A549 (cell line): ENCODE data around the gene SRGAP3. TPM values are rescaled to one million over a fixed set of nuclear protein-coding genes. Genes with fewer than 3 reads are reported as not detected.

Source experiments
- ATAC-seq, 2 experiments: fragments of 200-7000 bp in 1 of 2; fragments of >200 bp in 1 of 2; cut with Nextera tagmentation in 1 of 2; cut with Tn5 transposase in 1 of 2; 3 replicates each; pipeline versions ENCODE4 v1.8.0 to v1.9.1; 2018 to 2020; ENCODE audit warnings: mild to moderate bottlenecking in 1 of 2, moderate library complexity in 1 of 2
- CTCF ChIA-PET: fragments of 300-600 bp; sonication (Branson Sonifier 250); formaldehyde crosslinking; extraction: SDS; loops from one replicate; lab custom pipeline; 2021; ENCODE audit warnings: antibody characterized with exemption, inconsistent platforms; lab: Yijun Ruan, JAX
- POLR2A ChIA-PET: fragments of 350-600 bp; formaldehyde crosslinking; extraction: SDS; loops from one replicate; lab custom pipeline; 2021; ENCODE audit warnings: antibody characterized with exemption, inconsistent platforms; lab: Yijun Ruan, JAX
- DNase-seq, 2 experiments: peaks; one replicate each; pipeline versions ENCODE4 v3.0.0 to v3.0.0-alpha.2; 2011 to 2016; ENCODE audit warnings: low read depth in 1 of 2, low spot score in 1 of 2
- FAIRE-seq: peaks from 2 replicates; lab custom pipeline; 2011; peaks lifted over from hg19 to GRCh38; lab: Jason Lieb, UNC
- H3K27ac ChIP-seq, 2 experiments: fragments of >200 bp; sonication (Bioruptor Twin); formaldehyde crosslinking; 3 replicates each; pipeline ENCODE4 v1.5.1; 2016 to 2017
- H3K4me1 ChIP-seq: fragments of >200 bp; sonication (Bioruptor Twin); formaldehyde crosslinking; 3 replicates; pipeline ENCODE4 v1.6.1; 2016
- H3K4me2 ChIP-seq: fragments of >200 bp; sonication (Bioruptor Twin); formaldehyde crosslinking; 3 replicates; pipeline ENCODE4 v1.6.1; 2016
- H3K4me3 ChIP-seq: fragments of >200 bp; sonication (Bioruptor Twin); formaldehyde crosslinking; 3 replicates; pipeline ENCODE4 v1.5.1; 2016
- H3K9me3 ChIP-seq: fragments of >200 bp; sonication (Bioruptor Twin); formaldehyde crosslinking; 3 replicates; pipeline ENCODE4 v1.6.1; 2016
- BHLHE40 ChIP-seq: IDR thresholded peaks from 2 replicates; pipeline ENCODE4 v1.6.1; 2012; ENCODE audit warnings: low read depth, low read length, inconsistent platforms
- CBX2 ChIP-seq: fragments of 200-600 bp; sonication (generic); IDR thresholded peaks from 2 replicates; pipeline ENCODE4 v1.6.1; 2016; ENCODE audit warnings: low read depth, mild to moderate bottlenecking, borderline replicate concordance
- CEBPB ChIP-seq, 2 experiments: fragments of >200 bp in 1 of 2; sonication (Bioruptor Twin) in 1 of 2; formaldehyde crosslinking in 1 of 2; IDR thresholded peaks; 2 replicates each; pipeline ENCODE4 v1.6.1; 2012 to 2016
- CHD4 ChIP-seq: fragments of 200-600 bp; sonication (generic); IDR thresholded peaks from 2 replicates; pipeline ENCODE4 v1.6.1; 2016; ENCODE audit warnings: antibody characterized with exemption, mild to moderate bottlenecking, borderline replicate concordance
- E2F6 ChIP-seq: IDR thresholded peaks from 2 replicates; pipeline ENCODE4 v1.6.1; 2012; ENCODE audit warnings: low read depth, borderline replicate concordance
- EHF ChIP-seq: fragments of 250-450 bp; sonication (Bioruptor Pico); IDR thresholded peaks from 2 replicates; pipeline ENCODE4 v1.5.0; 2020; ENCODE audit warnings: mild to moderate bottlenecking
- EHMT2 ChIP-seq: fragments of 200-600 bp; sonication (generic); IDR thresholded peaks from 2 replicates; pipeline ENCODE4 v1.6.1; 2016; ENCODE audit warnings: antibody characterized with exemption, low read depth, mild to moderate bottlenecking, moderate library complexity
- ELK1 ChIP-seq: fragments of 150-350 bp; IDR thresholded peaks from 2 replicates; pipeline ENCODE4 v1.6.1; 2014; ENCODE audit warnings: low read depth, mild to moderate bottlenecking, low read length
- EP300 ChIP-seq, 2 experiments: fragments of >200 bp; sonication (Bioruptor Twin); formaldehyde crosslinking; IDR thresholded peaks; 2 replicates in 1 of 2; 3 replicates in 1 of 2; pipeline ENCODE4 v1.6.1; 2016 to 2017
- ESRRA ChIP-seq: fragments of 150-350 bp; IDR thresholded peaks from 2 replicates; pipeline ENCODE4 v1.6.1; 2014; ENCODE audit warnings: mild to moderate bottlenecking, low read length, borderline replicate concordance
- FOSB ChIP-seq: fragments of 250-450 bp; sonication (Bioruptor Pico); IDR thresholded peaks from 2 replicates; pipeline ENCODE4 v1.5.0; 2020; ENCODE audit warnings: mild to moderate bottlenecking, moderate library complexity
- FOXS1 ChIP-seq: fragments of 250-450 bp; sonication (Bioruptor Pico); IDR thresholded peaks from 2 replicates; pipeline ENCODE4 v1.5.0; 2020; ENCODE audit warnings: mild to moderate bottlenecking, moderate library complexity
- HDAC2 ChIP-seq: fragments of 200-600 bp; sonication (generic); IDR thresholded peaks from 2 replicates; pipeline ENCODE4 v1.6.1; 2016
- HOXB13 ChIP-seq: fragments of 250-450 bp; sonication (Bioruptor Pico); IDR thresholded peaks from 2 replicates; pipeline ENCODE4 v1.5.0; 2020; ENCODE audit warnings: low read depth, mild to moderate bottlenecking, moderate library complexity
- HOXB5 ChIP-seq: fragments of 250-450 bp; sonication (Bioruptor Pico); IDR thresholded peaks from 2 replicates; pipeline ENCODE4 v1.5.0; 2020; ENCODE audit warnings: mild to moderate bottlenecking, moderate library complexity
- JUNB ChIP-seq: fragments of >200 bp; sonication (Bioruptor Twin); formaldehyde crosslinking; IDR thresholded peaks from 2 replicates; pipeline ENCODE4 v1.6.1; 2016
- MAFK ChIP-seq: fragments of 450-650 bp; IDR thresholded peaks from 2 replicates; pipeline ENCODE4 v1.6.1; 2014; ENCODE audit not compliant: partially characterized antibody
- MAZ ChIP-seq: fragments of 150-350 bp; IDR thresholded peaks from 2 replicates; pipeline ENCODE4 v1.6.1; 2014; ENCODE audit warnings: antibody characterized with exemption, low read depth, low read length, borderline replicate concordance
- PBX3 ChIP-seq: IDR thresholded peaks from 2 replicates; pipeline ENCODE4 v1.6.1; 2012
- PHF8 ChIP-seq: fragments of 200-600 bp; sonication (generic); IDR thresholded peaks from 2 replicates; pipeline ENCODE4 v1.6.1; 2016; ENCODE audit warnings: low read depth, mild to moderate bottlenecking, antibody characterized with exemption, moderate library complexity, borderline replicate concordance
- POLR2A ChIP-seq: IDR thresholded peaks from 2 replicates; pipeline ENCODE4 v1.6.1; 2012; ENCODE audit warnings: mild to moderate bottlenecking, low read length
- POLR2AphosphoS2 ChIP-seq: conservative IDR thresholded peaks from 2 replicates; pipeline ENCODE4 v1.6.1; 2012; ENCODE audit warnings: low read length, improper control_type of control experiment, inconsistent platforms
- RARB ChIP-seq: fragments of 250-450 bp; sonication (Bioruptor Pico); IDR thresholded peaks from 2 replicates; pipeline ENCODE4 v1.8.0; 2021; ENCODE audit warnings: mild to moderate bottlenecking, moderate library complexity
- RCOR1 ChIP-seq: fragments of 150-350 bp; IDR thresholded peaks from 2 replicates; pipeline ENCODE4 v1.6.1; 2014; ENCODE audit warnings: antibody characterized with exemption, low read length, low read depth
- SREBF2 ChIP-seq: fragments of 450-650 bp; IDR thresholded peaks from 2 replicates; pipeline ENCODE4 v1.6.1; 2014; ENCODE audit warnings: mild to moderate bottlenecking, moderate library complexity
- TFCP2L1 ChIP-seq: fragments of 250-450 bp; sonication (Bioruptor Pico); IDR thresholded peaks from 2 replicates; pipeline ENCODE4 v1.5.0; 2021; ENCODE audit warnings: mild to moderate bottlenecking
- USF2 ChIP-seq: fragments of 450-650 bp; IDR thresholded peaks from 2 replicates; pipeline ENCODE4 v1.6.1; 2014; ENCODE audit warnings: antibody characterized with exemption
- ZC3H11A ChIP-seq: fragments of 450-650 bp; IDR thresholded peaks from 2 replicates; pipeline ENCODE4 v1.6.1; 2014; ENCODE audit warnings: antibody characterized with exemption, mild to moderate bottlenecking
- ZFP36 ChIP-seq: fragments of 450-650 bp; IDR thresholded peaks from 2 replicates; pipeline ENCODE4 v1.6.1; 2014; ENCODE audit warnings: borderline replicate concordance; ENCODE audit not compliant: partially characterized antibody
- ZNF302 ChIP-seq: fragments of 250-450 bp; sonication (Bioruptor Pico); IDR thresholded peaks from 2 replicates; pipeline ENCODE4 v1.9.0; 2021; ENCODE audit warnings: inconsistent platforms, mild to moderate bottlenecking, moderate library complexity
- WGBS: methylation state at CpG from one replicate; pipeline ENCODE4 v1.1.6; 2017; ENCODE audit errors: missing lambda C conversion rate; 5-methylcytosine and 5-hydroxymethylcytosine counted together
- polyA plus RNA-seq, 4 experiments: library from polyadenylated mRNA; depleted of rRNA in 3 of 4; stranded (reverse); fragments of >200 nt; fragmentation: RNase III in 1 of 4; extraction: RNeasy Plus Mini Kit Qiagen cat#74134 plus additional on column Dnase treatment in 1 of 4; gene quantifications; 2 replicates in 3 of 4; 3 replicates in 1 of 4; pipeline ENCODE4 v1.2.3, GENCODE V29; 2011 to 2017

The SRGAP3 gene
- polyA plus RNA-seq, 2 of the 4 experiments (the other 2 are of a cell fraction), result 1.6 to 2.5 TPM

GRCh38 chr3:9231471-9231870 is 18.0 kb downstream of the SRGAP3 start:
- DNase-seq (no peak), ATAC-seq (no peak), FAIRE-seq (no peak)
- Histone ChIP-seq H3K9me3 (no peaks in the 10 kb centered on the region), H3K4me1 (no peaks in the 10 kb centered on the region), H3K27ac (no peak overlapping the region), H3K4me2 (no peak overlapping the region), H3K4me3 (no peak overlapping the region)
- ChIA-PET CTCF (no interaction called here), POLR2A (no interaction called here)
- TF ChIP-seq EHMT2, result no peak
- TF ChIP-seq FOSB (CRISPR knock-in tag), result no peak
- no peak for TF ChIP-seq POLR2A
- TF ChIP-seq SREBF2, result no peak
- TF ChIP-seq EHF (CRISPR knock-in tag), result no peak
- TF ChIP-seq FOXS1 (CRISPR knock-in tag), result no peak
- TF ChIP-seq JUNB, result no peak
- no peak for TF ChIP-seq E2F6
- TF ChIP-seq TFCP2L1, result no peak
- no peak for TF ChIP-seq BHLHE40
- no peak for TF ChIP-seq PHF8
- no peak for TF ChIP-seq ZFP36
- TF ChIP-seq MAFK, result no peak
- WGBS, result 72% methylated on average over 4 of the region's 4 CpGs

GRCh38 chr3:9231006-9231405 is 18.4 kb downstream of the SRGAP3 start:
- POLR2A ChIA-PET, result no interaction called here
- no peaks in the 10 kb centered on the region for H3K9me3 ChIP-seq
- 61% methylated on average over 6 of the region's 6 CpGs for WGBS
- H3K4me1 ChIP-seq, result no peaks in the 10 kb centered on the region
- CTCF ChIA-PET, result interaction anchor here (0.7 kb wide), 1 partner anchor 127 kb away, joined by 3 read pairs; no protein-coding TSS in a partner anchor
- H3K4me2 ChIP-seq, result no peak overlapping the region
- no peak for DNase-seq
- TF ChIP-seq POLR2AphosphoS2 (no peak), HOXB5 (CRISPR knock-in tag) (no peak), EP300 (IDR thresholded peaks at IDR 0.05) (no peak), ESRRA (no peak), PHF8 (no peak), HDAC2 (no peak), FOSB (CRISPR knock-in tag) (no peak), ZC3H11A (no peak), PBX3 (no peak), CHD4 (no peak), POLR2A (no peak), MAZ (no peak)
- ATAC-seq, result no peak
- no peak overlapping the region for H3K27ac ChIP-seq
- FAIRE-seq, result no peak
- no peak overlapping the region for H3K4me3 ChIP-seq

GRCh38 chr3:9230596-9230995 is 18.9 kb downstream of the SRGAP3 start:
- Histone ChIP-seq H3K4me2 (no peak overlapping the region), H3K4me3 (no peak overlapping the region), H3K27ac (no peak overlapping the region), H3K9me3 (no peaks in the 10 kb centered on the region), H3K4me1 (no peaks in the 10 kb centered on the region)
- ChIA-PET CTCF (interaction anchor here (0.7 kb wide), 1 partner anchor 127 kb away, joined by 3 read pairs; no protein-coding TSS in a partner anchor), POLR2A (no interaction called here)
- WGBS, result 72% methylated on average over 8 of the region's 8 CpGs
- DNase-seq (no peak), FAIRE-seq (no peak), ATAC-seq (no peak)
- no peak for TF ChIP-seq USF2
- no peak for TF ChIP-seq RCOR1
- no peak for TF ChIP-seq CBX2
- TF ChIP-seq ZNF302 (CRISPR knock-in tag), result no peak
- TF ChIP-seq CEBPB (IDR thresholded peaks at IDR 0.05), result no peak
- TF ChIP-seq HOXB13 (CRISPR knock-in tag), result no peak
- no peak for TF ChIP-seq PHF8
- TF ChIP-seq ELK1, result no peak
- TF ChIP-seq MAZ, result no peak
- TF ChIP-seq POLR2A, result no peak
- no peak for TF ChIP-seq RARB (CRISPR knock-in tag)
